Measurements from ENCODE around the gene WNT5B.

Gene WNT5B

DNA sequence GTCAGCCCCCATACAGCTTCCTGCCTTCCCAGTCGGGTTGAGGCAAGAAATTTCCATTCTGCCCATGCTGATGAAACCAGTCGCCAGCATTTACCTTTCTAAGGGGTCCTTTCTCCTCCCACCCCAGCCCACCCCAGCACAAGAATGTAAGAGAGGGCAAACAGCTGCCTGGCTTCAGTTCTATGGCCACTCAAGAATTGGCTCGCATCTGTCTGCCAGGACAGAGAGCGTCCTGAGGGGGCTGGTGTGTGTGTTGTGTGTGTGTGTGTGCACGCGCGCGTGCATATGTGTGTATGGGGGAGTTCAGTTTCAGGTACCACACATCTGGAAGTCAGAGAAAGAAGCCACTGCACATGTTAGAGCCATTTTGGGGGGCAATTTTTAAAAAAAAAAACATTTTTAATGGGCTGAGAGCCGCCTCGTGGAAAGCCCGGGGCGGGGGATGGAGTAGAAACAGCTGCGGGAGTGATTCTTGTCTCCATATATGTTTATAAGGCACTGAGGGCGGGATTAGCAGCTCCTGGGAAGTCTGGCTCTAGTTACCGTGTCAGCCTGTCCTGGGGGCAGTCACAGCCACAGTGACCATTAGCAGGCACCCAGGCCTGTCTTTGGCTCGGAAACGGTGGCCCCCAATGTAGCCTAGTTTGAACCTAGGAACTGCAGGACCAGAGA is at the start of gene WNT5B:
WNT5B (plus strand) TSS at position 566 of the 672 bp plus-strand sequence. CDS start 2,124 bp downstream, outside the sequence.
- peak within 1 kb of the TSS; percentile 53 for H3K4me3 ChIP-seq (ENCODE audit: low read depth, low read length)
- TF ChIP-seq, protein P1, sequence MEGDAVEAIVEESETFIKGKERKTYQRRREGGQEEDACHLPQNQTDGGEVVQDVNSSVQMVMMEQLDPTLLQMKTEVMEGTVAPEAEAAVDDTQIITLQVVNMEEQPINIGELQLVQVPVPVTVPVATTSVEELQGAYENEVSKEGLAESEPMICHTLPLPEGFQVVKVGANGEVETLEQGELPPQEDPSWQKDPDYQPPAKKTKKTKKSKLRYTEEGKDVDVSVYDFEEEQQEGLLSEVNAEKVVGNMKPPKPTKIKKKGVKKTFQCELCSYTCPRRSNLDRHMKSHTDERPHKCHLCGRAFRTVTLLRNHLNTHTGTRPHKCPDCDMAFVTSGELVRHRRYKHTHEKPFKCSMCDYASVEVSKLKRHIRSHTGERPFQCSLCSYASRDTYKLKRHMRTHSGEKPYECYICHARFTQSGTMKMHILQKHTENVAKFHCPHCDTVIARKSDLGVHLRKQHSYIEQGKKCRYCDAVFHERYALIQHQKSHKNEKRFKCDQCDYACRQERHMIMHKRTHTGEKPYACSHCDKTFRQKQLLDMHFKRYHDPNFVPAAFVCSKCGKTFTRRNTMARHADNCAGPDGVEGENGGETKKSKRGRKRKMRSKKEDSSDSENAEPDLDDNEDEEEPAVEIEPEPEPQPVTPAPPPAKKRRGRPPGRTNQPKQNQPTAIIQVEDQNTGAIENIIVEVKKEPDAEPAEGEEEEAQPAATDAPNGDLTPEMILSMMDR (conservative IDR thresholded peaks at IDR 0.05; ENCODE audit: low read depth, low read length): no peak
- DNase-seq (ENCODE audit: low read depth): no peak

DNA sequence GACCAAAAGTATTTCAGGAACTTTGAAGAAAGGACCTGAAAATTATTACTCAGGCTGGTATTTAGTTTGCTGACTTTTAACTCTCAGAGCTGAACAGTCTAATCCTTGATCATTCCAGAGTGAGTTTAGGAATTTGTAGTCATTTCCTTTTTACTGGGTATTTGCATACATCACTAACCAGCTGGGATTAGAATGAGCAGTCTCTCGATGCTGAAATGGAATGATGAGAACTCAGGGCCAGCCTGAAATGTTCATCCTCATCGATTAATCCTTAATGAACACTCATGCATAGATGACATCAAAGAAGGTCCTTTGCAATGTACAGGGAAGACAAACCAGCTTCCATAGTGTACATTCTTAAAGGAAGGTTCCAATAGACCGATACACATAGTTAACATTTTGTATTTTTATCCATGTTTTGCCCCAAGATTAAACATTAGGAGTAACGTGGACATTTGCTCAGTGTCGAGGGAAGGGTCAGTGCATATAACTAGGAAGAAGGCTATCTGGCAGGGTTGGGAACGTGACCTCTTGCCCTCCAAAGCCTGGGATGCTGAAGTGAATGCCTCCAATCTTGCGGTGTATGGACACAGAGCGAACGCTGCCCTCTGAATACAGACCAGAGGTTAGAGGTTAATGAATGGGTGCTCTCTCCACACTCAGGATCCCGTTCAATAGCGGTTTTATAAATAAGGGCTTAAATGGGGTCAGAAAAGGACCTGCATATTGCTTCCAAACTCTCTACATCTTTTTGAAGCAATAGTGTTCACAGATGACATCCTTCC is 49.2 kb upstream of the WNT5B start:
- TF ChIP-seq, protein P1 (conservative IDR thresholded peaks at IDR 0.05; ENCODE audit: low read depth, low read length): no peak
- no peak overlapping the region for H3K4me3 ChIP-seq (ENCODE audit: low read depth, low read length)
- DNase-seq (ENCODE audit: low read depth): peak; percentile 19

DNA sequence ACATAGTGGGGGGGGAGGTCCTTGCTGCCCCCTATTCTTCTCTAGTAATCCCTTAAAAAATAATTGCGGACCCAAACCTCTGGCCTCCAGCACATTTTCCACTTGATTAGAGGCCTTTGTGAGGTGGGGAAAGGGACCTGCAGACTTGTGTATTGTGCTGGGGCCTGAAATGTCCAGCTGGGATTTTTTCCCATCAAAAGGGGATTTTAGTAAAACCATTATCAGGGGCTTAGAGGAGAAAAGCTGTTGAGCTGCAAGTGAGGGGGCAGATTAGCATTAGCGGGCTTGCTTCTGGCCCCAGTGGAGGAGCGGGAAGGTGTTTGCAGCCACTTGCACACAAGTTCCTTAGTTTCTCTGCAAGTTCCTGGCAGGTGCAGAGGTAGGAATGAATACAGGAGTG is 48.5 kb upstream of the WNT5B start:
- DNase-seq (ENCODE audit: low read depth): no peak
- H3K4me3 ChIP-seq (ENCODE audit: low read depth, low read length): no peak overlapping the region
- TF ChIP-seq, protein P1 (conservative IDR thresholded peaks at IDR 0.05; ENCODE audit: low read depth, low read length): no peak

DNA sequence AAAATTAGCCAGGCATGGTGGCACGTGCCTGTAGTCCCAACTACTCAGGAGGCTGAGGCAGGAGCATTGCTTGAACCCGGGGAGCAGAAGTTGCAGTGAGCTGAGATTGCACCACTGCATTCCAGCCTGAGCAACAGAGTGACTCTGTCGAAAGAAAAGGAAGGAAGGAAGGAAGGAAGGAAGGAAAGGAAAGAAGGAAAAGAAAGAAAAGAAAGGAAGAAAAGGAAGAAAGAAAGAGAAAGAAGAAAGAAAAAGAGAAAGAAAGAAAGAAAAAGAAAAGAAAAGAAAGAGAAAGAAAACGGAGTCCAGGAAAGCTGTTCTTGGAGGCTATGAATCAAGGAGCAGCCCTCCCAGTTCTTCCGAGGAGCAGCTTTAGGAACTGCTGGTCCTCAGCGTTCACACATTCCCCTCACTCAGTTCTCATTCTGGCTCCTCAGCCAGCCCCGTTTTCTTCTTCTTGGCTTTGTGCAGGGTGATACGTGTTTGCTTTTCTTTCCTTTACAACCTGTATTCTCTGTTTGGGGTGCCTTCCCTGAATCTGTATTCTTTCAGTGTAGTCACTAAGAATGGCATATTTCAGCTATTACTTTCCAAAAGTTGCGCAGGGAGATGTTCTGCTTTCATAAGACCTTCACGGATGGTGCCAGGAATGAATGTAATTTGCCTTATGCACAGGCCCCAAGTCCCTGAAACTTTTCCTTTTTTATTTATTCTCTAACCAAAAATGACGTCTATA is 46.9 kb upstream of the WNT5B start:
- H3K4me3 ChIP-seq (ENCODE audit: low read depth, low read length): no peak overlapping the region
- no peak for DNase-seq (ENCODE audit: low read depth)
- TF ChIP-seq, protein P1 (conservative IDR thresholded peaks at IDR 0.05; ENCODE audit: low read depth, low read length): no peak

DNA sequence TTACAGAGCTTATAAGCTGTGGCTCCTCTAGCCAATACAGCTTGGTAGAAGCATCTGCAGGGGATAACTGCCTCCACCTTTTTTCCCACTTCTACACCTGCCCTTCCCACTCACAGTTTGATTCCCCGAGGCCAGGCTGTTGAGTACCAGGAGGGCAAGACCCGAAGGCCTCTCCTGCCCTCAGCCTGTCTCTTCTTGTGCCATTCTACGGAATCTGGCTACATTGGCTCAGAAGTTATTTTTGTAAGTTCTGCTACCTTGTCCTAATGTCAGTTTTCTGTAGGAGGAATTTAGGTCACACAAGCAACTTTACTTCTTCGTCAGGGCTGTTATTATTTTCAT is 46.4 kb upstream of the WNT5B start:
- H3K4me3 ChIP-seq (ENCODE audit: low read depth, low read length): no peak overlapping the region
- TF ChIP-seq, protein P1 (conservative IDR thresholded peaks at IDR 0.05; ENCODE audit: low read depth, low read length): no peak
- DNase-seq (ENCODE audit: low read depth): no peak

DNA sequence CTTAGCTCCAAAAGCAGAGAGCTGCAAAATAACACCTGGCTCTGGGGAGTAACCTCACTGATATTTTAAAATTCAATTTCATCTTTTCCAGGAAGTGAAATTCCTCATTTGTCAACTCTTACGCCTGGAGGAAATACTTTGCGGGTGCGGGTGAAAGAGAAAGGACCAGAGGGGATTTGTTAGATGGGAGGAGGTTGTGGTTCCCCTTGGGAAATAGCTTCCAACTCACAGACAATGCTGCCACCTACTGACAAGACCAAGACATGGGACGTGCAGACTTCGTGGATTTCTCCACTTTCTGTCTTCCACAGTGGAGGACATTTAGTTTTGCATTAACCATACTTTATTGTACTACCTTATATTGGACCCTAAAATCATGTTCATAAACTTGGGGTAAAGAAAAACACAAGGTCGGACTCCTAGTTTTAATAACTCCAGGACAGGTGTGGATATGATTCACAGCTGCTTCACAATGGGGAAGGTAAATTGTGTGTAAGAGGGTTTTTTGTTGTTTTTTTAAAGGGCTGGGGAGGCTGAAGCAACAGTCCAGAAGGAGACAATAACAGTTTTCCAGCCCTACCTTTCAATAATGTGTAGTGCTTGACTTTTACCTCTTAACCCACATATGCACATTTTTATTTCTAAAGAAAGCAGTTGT is 45.5 kb upstream of the WNT5B start:
- TF ChIP-seq, protein P1 (conservative IDR thresholded peaks at IDR 0.05; ENCODE audit: low read depth, low read length): peak; percentile 90
- DNase-seq (ENCODE audit: low read depth): peak; percentile 96
- H3K4me3 ChIP-seq (ENCODE audit: low read depth, low read length): peak overlapping the region; percentile 34

Data from choroid plexus epithelial cell (primary cell).